Measurements from ENCODE around the gene PRKACA.

The PRKACA gene

GRCh38 chr19:14122924-14123323, 5.4 kb upstream of the PRKACA start:
- Histone ChIP-seq H3K27ac (no peak overlapping the region), H3K4me3 (no peak overlapping the region)
- TF ChIP-seq CTCF (IDR thresholded peaks at IDR 0.05), result no peak
- DNase-seq (ENCODE audit: low spot score), result no peak

- DNase-seq (ENCODE audit: low spot score), result peak; percentile 71
- peak overlapping the region in 1 of 2 donors; percentile 100 for H3K27ac ChIP-seq
- no peak overlapping the region for H3K4me3 ChIP-seq
- no peak for TF ChIP-seq CTCF (IDR thresholded peaks at IDR 0.05)
Observed at GRCh38 chr19:14120497-14120780, 2.9 kb upstream of the PRKACA start.

GRCh38 chr19:14119644-14120496, 2.3 kb upstream of the PRKACA start:
- no peak for TF ChIP-seq CTCF (IDR thresholded peaks at IDR 0.05)
- Histone ChIP-seq H3K4me3 (no peak overlapping the region), H3K27ac (peak overlapping the region; percentile 93 to 100)
- DNase-seq (ENCODE audit: low spot score), result peak; percentile 50

GRCh38 chr19:14119146-14119545, 1.6 kb upstream of the PRKACA start:
- H3K4me3 ChIP-seq, result peak overlapping the region; percentile 98
- TF ChIP-seq CTCF (IDR thresholded peaks at IDR 0.05), result no peak
- peak overlapping the region; percentile 93 to 100 for H3K27ac ChIP-seq
- no peak for DNase-seq (ENCODE audit: low spot score)

- peak overlapping the region; percentile 93 to 100 for H3K27ac ChIP-seq
- peak; percentile 94 for DNase-seq (ENCODE audit: low spot score)
- H3K4me3 ChIP-seq, result peak overlapping the region; percentile 98
- TF ChIP-seq CTCF (IDR thresholded peaks at IDR 0.05), result no peak
Observed at GRCh38 chr19:14118165-14119051, 846 bp upstream of the PRKACA start.

- H3K4me3 ChIP-seq, result peak overlapping the region; percentile 98
- TF ChIP-seq CTCF (IDR thresholded peaks at IDR 0.05), result no peak
- H3K27ac ChIP-seq, result peak overlapping the region; percentile 85 to 100
- no peak for DNase-seq (ENCODE audit: low spot score)
Observed at GRCh38 chr19:14116918-14117578, 514 bp downstream of the PRKACA start.
